ENCODE data around the gene WDR48.

The WDR48 gene

GRCh38 chr3:39124876-39125840 lies 73.3 kb downstream of the WDR48 start:
- no peak for DNase-seq (ENCODE audit: low spot score)

- no peak for DNase-seq (ENCODE audit: low spot score)
Measured at GRCh38 chr3:39125841-39126500, 74.2 kb downstream of the WDR48 start.

- DNase-seq (ENCODE audit: low spot score): peak; percentile 19
Measured at GRCh38 chr3:39126532-39127071, 74.8 kb downstream of the WDR48 start.

DNA sequence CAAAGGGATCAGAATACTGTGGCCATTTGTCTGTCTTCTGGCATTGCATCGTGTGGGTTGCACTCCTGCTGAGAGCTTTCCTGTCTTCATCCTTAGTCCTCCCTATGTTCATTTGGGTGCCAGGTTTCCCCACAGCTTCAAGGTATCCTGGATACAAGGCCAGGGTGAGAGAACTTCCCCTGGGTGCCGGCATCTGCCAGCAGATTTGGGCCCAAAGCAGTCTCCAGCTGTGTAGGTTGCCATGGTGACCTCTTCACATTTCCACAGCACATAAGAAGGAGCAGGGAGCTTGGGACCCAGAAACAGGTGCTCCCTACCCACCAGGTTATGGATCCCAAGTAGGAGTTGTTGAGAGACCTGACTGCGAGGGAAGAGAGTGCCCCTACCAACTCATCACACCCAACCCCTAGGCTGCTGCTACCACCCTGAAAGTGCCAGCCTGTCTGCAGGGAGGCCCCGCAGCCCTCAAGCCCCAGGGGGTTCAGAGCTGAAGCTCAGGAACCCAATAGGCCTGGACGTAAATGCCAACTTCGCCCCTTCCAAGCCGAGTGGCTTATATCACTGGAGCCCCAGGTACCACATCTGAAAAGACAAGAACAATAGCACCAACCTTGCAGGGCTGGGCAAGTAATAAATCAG lies 75.6 kb downstream of the WDR48 start:
- DNase-seq (ENCODE audit: low spot score): no peak

DNA sequence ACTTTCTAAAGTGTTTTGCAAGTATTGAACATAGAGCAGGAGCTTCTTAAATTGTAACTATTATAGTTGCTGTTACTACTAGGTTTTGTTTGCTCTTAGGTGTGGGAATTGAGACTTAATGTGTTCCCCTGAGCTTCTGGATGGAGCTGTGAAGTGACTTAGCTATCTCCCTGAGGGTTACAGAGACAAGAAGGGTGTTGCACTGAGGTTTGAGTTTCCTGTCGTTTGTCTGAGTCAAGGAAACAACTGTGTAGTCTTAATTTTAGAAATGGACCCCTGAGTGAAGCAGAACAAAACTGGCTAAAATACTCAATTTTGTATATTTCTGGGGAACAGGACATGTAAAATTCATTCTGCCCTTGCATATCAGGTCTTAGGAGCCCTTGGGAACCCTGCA lies 76.1 kb downstream of the WDR48 start:
- no peak for DNase-seq (ENCODE audit: low spot score)

- DNase-seq (ENCODE audit: low spot score): no peak
Measured at GRCh38 chr3:39128951-39129350, 77.1 kb downstream of the WDR48 start.

GRCh38 chr3:39130026-39130425 lies 78.2 kb downstream of the WDR48 start:
- DNase-seq (ENCODE audit: low spot score): no peak

DNA sequence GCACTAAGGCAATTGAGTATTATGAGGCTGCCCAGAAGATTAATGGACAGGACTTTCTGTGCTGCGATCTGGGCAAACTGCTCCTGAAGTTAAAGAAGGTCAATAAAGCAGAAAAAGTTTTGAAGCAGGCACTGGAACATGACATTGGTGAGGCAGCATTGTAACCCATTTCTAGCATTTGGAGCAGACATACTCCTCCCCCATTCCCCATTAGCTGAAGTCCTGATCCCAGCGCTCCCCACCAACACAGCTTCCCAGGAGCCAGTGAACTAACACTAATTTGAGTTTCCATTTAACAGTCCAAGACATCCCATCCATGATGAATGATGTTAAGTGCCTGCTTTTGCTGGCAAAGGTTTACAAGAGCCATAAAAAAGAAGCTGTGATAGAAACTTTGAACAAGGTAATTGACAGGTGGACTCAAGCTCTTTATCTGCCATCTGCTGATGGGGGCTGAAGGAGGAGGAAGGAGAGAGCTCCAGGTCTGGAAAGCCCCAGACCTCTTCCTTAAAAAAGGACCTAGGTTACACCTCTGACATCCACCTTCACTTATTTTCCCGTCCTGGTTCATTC lies 79.0 kb downstream of the WDR48 start:
- no peak for DNase-seq (ENCODE audit: low spot score)

GRCh38 chr3:39132096-39133092 lies 80.6 kb downstream of the WDR48 start:
- no peak for DNase-seq (ENCODE audit: low spot score)

DNA sequence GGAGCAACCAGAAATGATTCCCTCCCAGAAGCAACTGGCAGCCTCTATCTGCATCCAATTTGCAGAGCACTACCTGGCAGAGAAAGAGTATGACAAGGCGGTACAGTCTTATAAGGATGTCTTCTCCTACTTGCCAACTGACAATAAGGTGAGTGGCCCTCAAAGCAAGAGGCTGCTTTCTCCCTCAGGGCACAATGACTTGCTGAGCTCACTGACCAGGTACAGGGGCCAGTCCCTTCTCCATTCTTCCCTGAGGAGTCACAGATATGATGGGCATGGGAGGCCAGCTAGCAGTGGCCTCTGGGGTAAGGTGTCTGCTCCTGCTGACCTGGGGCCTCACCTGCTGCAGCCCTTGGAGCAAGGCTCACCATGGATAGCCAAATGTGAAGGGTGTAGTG lies 81.3 kb downstream of the WDR48 start:
- no peak for DNase-seq (ENCODE audit: low spot score)

DNA sequence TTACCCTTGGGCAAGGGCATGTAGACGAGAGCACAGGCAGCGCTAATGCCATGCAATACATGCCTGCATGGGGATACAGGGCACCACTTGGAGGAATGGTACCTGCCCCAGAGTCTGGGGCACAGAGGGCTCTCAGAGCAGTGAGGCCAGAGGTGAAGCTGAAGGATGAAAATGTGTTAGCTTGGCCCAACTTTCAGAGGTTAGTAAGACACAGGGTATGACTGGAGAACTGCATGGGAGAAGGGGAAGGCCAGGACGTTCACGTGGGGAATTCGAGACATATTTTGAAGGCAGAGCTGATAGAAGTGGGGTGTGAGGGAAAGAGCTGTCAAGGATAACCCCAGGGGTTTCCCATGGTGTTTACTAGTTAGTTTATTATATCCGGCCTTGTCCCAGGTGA lies 82.0 kb downstream of the WDR48 start:
- DNase-seq (ENCODE audit: low spot score): no peak

- DNase-seq (ENCODE audit: low spot score): no peak
Measured at GRCh38 chr3:39134305-39134704, 82.5 kb downstream of the WDR48 start.

- DNase-seq (ENCODE audit: low spot score): no peak
Measured at GRCh38 chr3:39135170-39135805, 83.5 kb downstream of the WDR48 start.

DNA sequence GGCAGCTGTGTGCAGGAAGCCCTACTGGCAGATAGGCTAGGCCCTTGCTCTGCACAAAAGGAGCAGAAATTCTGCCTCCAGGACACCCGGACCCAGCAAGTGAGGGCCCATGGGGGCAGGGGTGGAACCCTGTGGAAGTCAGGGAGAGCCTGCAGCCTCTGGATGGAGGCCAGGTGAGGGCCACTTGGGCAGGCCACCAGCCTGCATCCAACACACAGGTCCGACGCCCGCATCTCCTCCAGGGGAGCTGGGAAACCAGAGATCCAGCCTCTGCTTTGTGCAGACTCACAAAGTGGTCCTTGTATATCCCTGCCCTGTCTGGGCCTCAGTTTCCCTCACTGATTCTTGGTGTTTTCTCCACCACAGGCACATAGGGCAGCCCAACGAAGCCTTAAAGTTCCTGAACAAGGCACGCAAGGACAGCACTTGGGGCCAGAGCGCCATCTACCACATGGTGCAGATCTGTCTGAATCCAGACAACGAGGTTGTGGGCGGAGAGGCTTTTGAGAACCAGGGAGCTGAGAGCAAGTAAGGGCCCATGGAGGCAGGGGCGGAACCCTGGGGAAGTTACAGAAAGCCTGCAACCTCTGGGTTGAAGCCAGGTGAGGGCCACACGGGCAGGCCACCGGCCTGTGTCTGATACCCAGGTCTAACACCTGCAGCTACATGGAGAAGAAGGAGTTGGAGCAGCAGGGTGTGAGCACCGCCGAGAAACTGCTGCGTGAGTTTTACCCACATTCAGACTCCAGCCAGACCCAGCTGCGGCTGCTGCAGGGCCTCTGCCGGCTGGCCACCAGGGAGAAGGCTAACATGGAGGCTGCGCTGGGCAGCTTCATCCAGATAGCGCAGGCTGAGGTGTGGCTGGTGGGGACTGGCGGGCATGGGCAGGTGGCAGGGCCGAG lies 85.0 kb downstream of the WDR48 start:
- no peak for DNase-seq (ENCODE audit: low spot score)

DNA sequence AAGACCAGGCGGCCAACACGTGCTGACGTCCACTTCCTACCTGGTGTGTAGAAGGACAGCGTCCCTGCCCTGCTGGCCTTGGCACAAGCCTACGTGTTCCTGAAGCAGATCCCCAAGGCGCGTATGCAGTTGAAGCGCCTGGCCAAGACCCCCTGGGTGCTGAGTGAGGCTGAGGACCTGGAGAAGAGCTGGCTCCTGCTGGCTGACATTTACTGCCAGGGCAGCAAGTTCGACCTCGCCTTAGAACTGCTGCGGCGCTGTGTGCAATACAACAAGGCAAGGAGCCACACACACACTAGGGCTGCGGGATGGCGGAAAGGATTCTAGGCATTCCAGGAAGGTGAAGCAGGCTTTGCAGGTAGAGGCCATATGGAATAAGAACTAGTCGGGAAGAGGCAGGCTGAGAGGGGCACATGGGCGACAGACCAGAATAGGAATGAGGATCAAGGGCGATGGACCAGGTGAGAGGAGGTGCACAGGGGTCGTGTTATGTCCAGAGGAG lies 85.7 kb downstream of the WDR48 start:
- no peak for DNase-seq (ENCODE audit: low spot score)

- DNase-seq (ENCODE audit: low spot score): no peak
Measured at GRCh38 chr3:39137991-39138803, 86.4 kb downstream of the WDR48 start.

GRCh38 chr3:39138804-39139415 lies 87.1 kb downstream of the WDR48 start:
- no peak for DNase-seq (ENCODE audit: low spot score)

- no peak for DNase-seq (ENCODE audit: low spot score)
Measured at GRCh38 chr3:39139442-39139841, 87.6 kb downstream of the WDR48 start.

All from RKO (cell line).